K562 (cell line): ENCODE measurements around the gene MKNK2. TPM values are rescaled to one million over a fixed set of nuclear protein-coding genes. Genes with fewer than 3 reads are reported as not detected.

Experiments used
- C11orf30 ChIP-seq: fragments of 450-650 bp; IDR thresholded peaks from 2 replicates; pipeline ENCODE4 v1.6.1; 2016; ENCODE audit warnings: low read depth, mild to moderate bottlenecking
- CHD4 ChIP-seq: fragments of 200-600 bp; sonication (generic); IDR thresholded peaks from 3 replicates; pipeline ENCODE4 v1.6.1; 2012; ENCODE audit warnings: low read depth, mild to moderate bottlenecking, mixed read lengths, low read length, inconsistent platforms; ENCODE audit not compliant: insufficient read depth, insufficient replicate concordance, poor library complexity, severe bottlenecking
- GABPA ChIP-seq: fragments of 200-800 bp; sonication (Bioruptor generic); conservative IDR thresholded peaks from 2 replicates; pipeline ENCODE4 v1.6.1; 2016; ENCODE audit warnings: low read depth, missing genetic modification characterization, missing compliant biosample characterization
- JUNB ChIP-seq: fragments of 450-650 bp; formaldehyde crosslinking; conservative IDR thresholded peaks from 2 replicates; pipeline ENCODE4 v1.4.0; 2020; ENCODE audit warnings: mild to moderate bottlenecking
- LCOR ChIP-seq: sonication (generic); formaldehyde crosslinking; IDR thresholded peaks from 2 replicates; pipeline ENCODE4 v1.8.0; 2022; ENCODE audit warnings: mild to moderate bottlenecking, missing genetic modification reagents
- PHTF2 ChIP-seq: fragments of 250-450 bp; sonication (Bioruptor Pico); IDR thresholded peaks from 2 replicates; pipeline ENCODE4 v1.5.0; 2021; ENCODE audit warnings: mild to moderate bottlenecking
- PRMT5 ChIP-seq: sonication (generic); formaldehyde crosslinking; IDR thresholded peaks from 2 replicates; pipeline ENCODE4 v1.5.0; 2020; ENCODE audit warnings: missing genetic modification reagents
- YY1 ChIP-seq, 3 experiments: IDR thresholded peaks; 2 replicates each; pipeline ENCODE4 v1.6.1; 2011; ENCODE audit warnings: low read length in 2 of 3, mild to moderate bottlenecking in 2 of 3, moderate library complexity in 2 of 3, borderline replicate concordance in 1 of 3, control low read depth in 1 of 3, low read depth in 1 of 3; ENCODE audit not compliant: insufficient read depth in 3 of 3, insufficient replicate concordance in 2 of 3, control insufficient read depth in 1 of 3, insufficient read length in 1 of 3; ENCODE audit errors: extremely low read depth in 1 of 3
- ZEB2 ChIP-seq: fragments of 450-650 bp; IDR thresholded peaks from 2 replicates; pipeline ENCODE4 v1.6.1; 2016
- ZFP30 ChIP-seq: fragments of 250-450 bp; sonication (Bioruptor Pico); IDR thresholded peaks from 2 replicates; pipeline ENCODE4 v1.8.0; 2022; ENCODE audit warnings: moderate library complexity, mild to moderate bottlenecking, inconsistent platforms, borderline replicate concordance
- ZNF217 ChIP-seq: sonication (generic); formaldehyde crosslinking; IDR thresholded peaks from 2 replicates; pipeline ENCODE4 v1.8.0; 2022; ENCODE audit warnings: mild to moderate bottlenecking, missing genetic modification reagents
- ZNF354B ChIP-seq: fragments of 250-450 bp; sonication (Bioruptor Pico); IDR thresholded peaks from 2 replicates; pipeline ENCODE4 v1.4.0; 2020
- ZNF507 ChIP-seq: conservative IDR thresholded peaks from 2 replicates; pipeline ENCODE4 v1.6.1; 2017; ENCODE audit warnings: missing genetic modification characterization, missing compliant biosample characterization
- ZNF668 ChIP-seq: fragments of 250-450 bp; sonication (Bioruptor Pico); IDR thresholded peaks from 2 replicates; pipeline ENCODE4 v1.8.0; 2022; ENCODE audit warnings: mild to moderate bottlenecking, inconsistent platforms
- polyA plus RNA-seq, 8 experiments: library from polyadenylated mRNA; depleted of rRNA in 4 of 8; stranded (reverse) in 5 of 8; unstranded in 3 of 8; fragments of >200 nt; fragmentation: Nextera tagmentation in 2 of 8; fragmentation: Illumina TruSeq in 1 of 8; extraction: Ambion mirVana in 2 of 8; extraction: Trizol in 1 of 8; gene quantifications; 2 replicates each; pipeline versions ENCODE4 v1.2.1 to v1.2.3, GENCODE V29; 2011 to 2014; ENCODE audit warnings: inconsistent platforms in 1 of 8, missing spikeins in 1 of 8
- total RNA-seq, 7 experiments: library from RNA; depleted of rRNA in 6 of 7; stranded (reverse); fragments of >200 nt in 6 of 7; fragmentation: Illumina TruSeq in 2 of 7; extraction: Trizol in 2 of 7; gene quantifications; 2 replicates each; pipeline versions ENCODE4 v1.2.1 to v1.2.3, GENCODE V29; 2011 to 2021; ENCODE audit warnings: low replicate concordance in 1 of 7
- TF ChIP-seq, protein P1 (sequence below): fragments of 150-350 bp; IDR thresholded peaks from 2 replicates; pipeline ENCODE4 v1.6.1; 2014; ENCODE audit warnings: low read depth, mild to moderate bottlenecking, low read length, borderline replicate concordance
- TF ChIP-seq, protein P2 (sequence below): sonication (generic); formaldehyde crosslinking; IDR thresholded peaks from 2 replicates; pipeline ENCODE4 v1.8.1; 2023; ENCODE audit warnings: mild to moderate bottlenecking, missing genetic modification reagents
- TF ChIP-seq, protein P3 (sequence below), 2 experiments: fragments of 200-800 bp in 1 of 2; sonication (Bioruptor generic) in 1 of 2; sonication (generic) in 1 of 2; formaldehyde crosslinking in 1 of 2; IDR thresholded peaks in 1 of 2; conservative IDR thresholded peaks in 1 of 2; 2 replicates each; pipeline versions ENCODE4 v1.5.0 to v1.6.1; 2016 to 2020; ENCODE audit warnings: missing compliant biosample characterization in 1 of 2, missing genetic modification characterization in 1 of 2, missing genetic modification reagents in 1 of 2
- TF ChIP-seq, protein P4 (sequence below): fragments of 450-650 bp; IDR thresholded peaks from 2 replicates; pipeline ENCODE4 v1.6.1; 2017; ENCODE audit warnings: antibody characterized with exemption

MKNK2 gene
- total and polyA plus RNA-seq, 9 of the 15 experiments (the other 6 are each of a cell fraction or from before 2014, with no cell fraction given): 5.1 to 191 (median 51.9) TPM

DNA sequence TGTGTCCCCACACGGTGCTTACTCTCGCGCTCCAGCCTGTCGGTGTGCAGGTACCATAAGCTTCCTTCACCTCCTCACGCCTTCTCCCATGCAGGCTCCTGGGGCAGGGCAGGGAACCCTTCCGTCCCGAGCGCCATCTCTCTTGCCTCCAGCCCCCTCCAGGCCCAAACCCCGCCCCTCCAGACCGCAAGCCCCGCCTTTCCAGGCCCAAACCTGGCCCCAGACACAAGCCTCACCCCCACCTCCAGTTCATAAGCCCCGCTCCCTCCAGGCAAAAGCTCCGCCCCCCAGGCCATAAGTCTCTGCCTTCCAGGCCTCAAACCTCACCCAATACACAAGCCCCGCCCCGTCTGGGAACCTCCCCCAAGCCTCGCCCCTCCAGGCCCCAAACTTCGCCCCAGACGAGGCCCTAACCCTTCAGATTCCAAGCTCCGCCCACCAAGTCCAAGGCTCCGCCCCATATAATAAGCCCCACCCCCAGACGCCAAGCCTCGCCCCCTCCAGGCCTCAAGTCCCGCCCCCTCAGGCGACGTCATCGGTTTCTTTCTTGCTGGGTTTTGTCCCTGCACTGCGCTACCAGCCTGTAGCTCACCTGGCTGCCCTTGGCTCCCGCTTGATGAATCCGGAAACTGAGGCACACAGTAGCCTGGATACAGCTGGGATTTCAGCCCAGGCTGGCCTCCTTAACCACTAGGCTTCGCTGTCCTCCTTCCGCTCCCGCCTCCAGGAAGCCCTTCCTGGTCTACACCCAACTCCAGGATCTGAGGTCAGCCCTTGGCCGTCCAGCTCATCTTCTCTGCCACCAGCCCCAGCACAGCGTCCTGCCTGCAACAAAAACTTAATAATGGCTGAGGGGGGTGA lies 16.1 kb downstream of the MKNK2 start (continued):
- TF ChIP-seq, protein P1, sequence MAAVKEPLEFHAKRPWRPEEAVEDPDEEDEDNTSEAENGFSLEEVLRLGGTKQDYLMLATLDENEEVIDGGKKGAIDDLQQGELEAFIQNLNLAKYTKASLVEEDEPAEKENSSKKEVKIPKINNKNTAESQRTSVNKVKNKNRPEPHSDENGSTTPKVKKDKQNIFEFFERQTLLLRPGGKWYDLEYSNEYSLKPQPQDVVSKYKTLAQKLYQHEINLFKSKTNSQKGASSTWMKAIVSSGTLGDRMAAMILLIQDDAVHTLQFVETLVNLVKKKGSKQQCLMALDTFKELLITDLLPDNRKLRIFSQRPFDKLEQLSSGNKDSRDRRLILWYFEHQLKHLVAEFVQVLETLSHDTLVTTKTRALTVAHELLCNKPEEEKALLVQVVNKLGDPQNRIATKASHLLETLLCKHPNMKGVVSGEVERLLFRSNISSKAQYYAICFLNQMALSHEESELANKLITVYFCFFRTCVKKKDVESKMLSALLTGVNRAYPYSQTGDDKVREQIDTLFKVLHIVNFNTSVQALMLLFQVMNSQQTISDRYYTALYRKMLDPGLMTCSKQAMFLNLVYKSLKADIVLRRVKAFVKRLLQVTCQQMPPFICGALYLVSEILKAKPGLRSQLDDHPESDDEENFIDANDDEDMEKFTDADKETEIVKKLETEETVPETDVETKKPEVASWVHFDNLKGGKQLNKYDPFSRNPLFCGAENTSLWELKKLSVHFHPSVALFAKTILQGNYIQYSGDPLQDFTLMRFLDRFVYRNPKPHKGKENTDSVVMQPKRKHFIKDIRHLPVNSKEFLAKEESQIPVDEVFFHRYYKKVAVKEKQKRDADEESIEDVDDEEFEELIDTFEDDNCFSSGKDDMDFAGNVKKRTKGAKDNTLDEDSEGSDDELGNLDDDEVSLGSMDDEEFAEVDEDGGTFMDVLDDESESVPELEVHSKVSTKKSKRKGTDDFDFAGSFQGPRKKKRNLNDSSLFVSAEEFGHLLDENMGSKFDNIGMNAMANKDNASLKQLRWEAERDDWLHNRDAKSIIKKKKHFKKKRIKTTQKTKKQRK: no peak
- TF ChIP-seq ZFP30 (CRISPR knock-in tag): no peak
- TF ChIP-seq PHTF2 (CRISPR knock-in tag): no peak
- TF ChIP-seq ZNF217 (CRISPR knock-in tag): no peak
- TF ChIP-seq, protein P2, sequence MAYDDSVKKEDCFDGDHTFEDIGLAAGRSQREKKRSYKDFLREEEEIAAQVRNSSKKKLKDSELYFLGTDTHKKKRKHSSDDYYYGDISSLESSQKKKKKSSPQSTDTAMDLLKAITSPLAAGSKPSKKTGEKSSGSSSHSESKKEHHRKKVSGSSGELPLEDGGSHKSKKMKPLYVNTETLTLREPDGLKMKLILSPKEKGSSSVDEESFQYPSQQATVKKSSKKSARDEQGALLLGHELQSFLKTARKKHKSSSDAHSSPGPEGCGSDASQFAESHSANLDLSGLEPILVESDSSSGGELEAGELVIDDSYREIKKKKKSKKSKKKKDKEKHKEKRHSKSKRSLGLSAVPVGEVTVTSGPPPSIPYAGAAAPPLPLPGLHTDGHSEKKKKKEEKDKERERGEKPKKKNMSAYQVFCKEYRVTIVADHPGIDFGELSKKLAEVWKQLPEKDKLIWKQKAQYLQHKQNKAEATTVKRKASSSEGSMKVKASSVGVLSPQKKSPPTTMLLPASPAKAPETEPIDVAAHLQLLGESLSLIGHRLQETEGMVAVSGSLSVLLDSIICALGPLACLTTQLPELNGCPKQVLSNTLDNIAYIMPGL (CRISPR knock-in tag): no peak
- TF ChIP-seq ZNF354B: no peak
- no peak; the same call in 1 of the 2 replicates for TF ChIP-seq ZEB2
- peak; percentile 82 for TF ChIP-seq CHD4
- TF ChIP-seq C11orf30: no peak
- TF ChIP-seq, protein P3, sequence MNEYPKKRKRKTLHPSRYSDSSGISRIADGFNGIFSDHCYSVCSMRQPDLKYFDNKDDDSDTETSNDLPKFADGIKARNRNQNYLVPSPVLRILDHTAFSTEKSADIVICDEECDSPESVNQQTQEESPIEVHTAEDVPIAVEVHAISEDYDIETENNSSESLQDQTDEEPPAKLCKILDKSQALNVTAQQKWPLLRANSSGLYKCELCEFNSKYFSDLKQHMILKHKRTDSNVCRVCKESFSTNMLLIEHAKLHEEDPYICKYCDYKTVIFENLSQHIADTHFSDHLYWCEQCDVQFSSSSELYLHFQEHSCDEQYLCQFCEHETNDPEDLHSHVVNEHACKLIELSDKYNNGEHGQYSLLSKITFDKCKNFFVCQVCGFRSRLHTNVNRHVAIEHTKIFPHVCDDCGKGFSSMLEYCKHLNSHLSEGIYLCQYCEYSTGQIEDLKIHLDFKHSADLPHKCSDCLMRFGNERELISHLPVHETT (CRISPR knock-in tag; conservative IDR thresholded peaks at IDR 0.05 in 1 of 2, IDR thresholded peaks at IDR 0.05 in 1 of 2): no peak
- no peak for TF ChIP-seq JUNB (CRISPR knock-in tag)
- no peak for TF ChIP-seq GABPA
- TF ChIP-seq YY1 (IDR thresholded peaks at IDR 0.05; ENCODE audit: borderline replicate concordance in 1 of 3, control insufficient read depth in 1 of 3, extremely low read depth in 1 of 3, insufficient read depth in 3 of 3, insufficient read length in 1 of 3, insufficient replicate concordance in 2 of 3, low read depth in 1 of 3, low read length in 2 of 3): peak in 2 of 3 experiments; percentile 27 to 43
- no peak for TF ChIP-seq PRMT5 (CRISPR knock-in tag)
- TF ChIP-seq LCOR (CRISPR knock-in tag): no peak
- TF ChIP-seq ZNF507 (tag): no peak
- no peak for TF ChIP-seq ZNF668
- TF ChIP-seq, protein P4, sequence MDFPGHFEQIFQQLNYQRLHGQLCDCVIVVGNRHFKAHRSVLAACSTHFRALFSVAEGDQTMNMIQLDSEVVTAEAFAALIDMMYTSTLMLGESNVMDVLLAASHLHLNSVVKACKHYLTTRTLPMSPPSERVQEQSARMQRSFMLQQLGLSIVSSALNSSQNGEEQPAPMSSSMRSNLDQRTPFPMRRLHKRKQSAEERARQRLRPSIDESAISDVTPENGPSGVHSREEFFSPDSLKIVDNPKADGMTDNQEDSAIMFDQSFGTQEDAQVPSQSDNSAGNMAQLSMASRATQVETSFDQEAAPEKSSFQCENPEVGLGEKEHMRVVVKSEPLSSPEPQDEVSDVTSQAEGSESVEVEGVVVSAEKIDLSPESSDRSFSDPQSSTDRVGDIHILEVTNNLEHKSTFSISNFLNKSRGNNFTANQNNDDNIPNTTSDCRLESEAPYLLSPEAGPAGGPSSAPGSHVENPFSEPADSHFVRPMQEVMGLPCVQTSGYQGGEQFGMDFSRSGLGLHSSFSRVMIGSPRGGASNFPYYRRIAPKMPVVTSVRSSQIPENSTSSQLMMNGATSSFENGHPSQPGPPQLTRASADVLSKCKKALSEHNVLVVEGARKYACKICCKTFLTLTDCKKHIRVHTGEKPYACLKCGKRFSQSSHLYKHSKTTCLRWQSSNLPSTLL: no peak
